HUES48 (cell line): Measurements from ENCODE around the gene CDS2.

Experiments
- H3K27ac ChIP-seq: one replicate; pipeline ENCODE4 v1.7.0; 2013; ENCODE audit warnings: low read depth, low read length, inconsistent platforms
- H3K27me3 ChIP-seq: 2 replicates; pipeline ENCODE4 v1.6.1; 2013; ENCODE audit warnings: mild to moderate bottlenecking, low read length; ENCODE audit not compliant: control insufficient read depth, insufficient read depth
- H3K36me3 ChIP-seq: 2 replicates; pipeline ENCODE4 v1.6.1; 2013; ENCODE audit warnings: low read length; ENCODE audit not compliant: control insufficient read depth, insufficient read depth
- H3K4me1 ChIP-seq: 2 replicates; pipeline ENCODE4 v1.6.1; 2013; ENCODE audit warnings: mild to moderate bottlenecking, low read length; ENCODE audit not compliant: control insufficient read depth, insufficient read depth
- H3K4me3 ChIP-seq: 2 replicates; pipeline ENCODE4 v1.5.1; 2013; ENCODE audit warnings: mild to moderate bottlenecking, low read depth, low read length
- H3K9ac ChIP-seq: 2 replicates; pipeline ENCODE4 v1.6.1; 2013; ENCODE audit warnings: mild to moderate bottlenecking, low read depth, low read length, moderate library complexity
- H3K9me3 ChIP-seq: 2 replicates; pipeline ENCODE4 v1.6.1; 2013; ENCODE audit warnings: low read length; ENCODE audit not compliant: control insufficient read depth, insufficient read depth

The CDS2 gene

GRCh38 chr20:5126512-5127203 lies at the start of gene CDS2:
Gene CDS2, plus strand, starts transcription at chr20:5127008. Its CDS starts 85 bp downstream, at chr20:5127093.
- Histone ChIP-seq H3K4me3 (peak within 1 kb of the TSS; percentile 82), H3K27me3 (no peaks in the 10 kb centered on the region), H3K9me3 (no peaks in the 10 kb centered on the region), H3K36me3 (no peaks in the 10 kb centered on the region), H3K27ac (peak within 1 kb of the TSS; percentile 77), H3K9ac (peak within 1 kb of the TSS; percentile 79), H3K4me1 (0 out of 2 replicates have a peak, but pooled peaks cover 10% of the 10 kb centered on the region)

GRCh38 chr20:5077761-5078387 lies 48.9 kb upstream of the CDS2 start:
- no peak overlapping the region for H3K27ac ChIP-seq
- no peaks in the 10 kb centered on the region for H3K9me3 ChIP-seq
- H3K4me3 ChIP-seq = no peak overlapping the region
- no peaks in the 10 kb centered on the region for H3K36me3 ChIP-seq
- no peak overlapping the region for H3K9ac ChIP-seq
- peaks cover 7% of the 10 kb centered on the region; the same call in 1 of the 2 replicates for H3K4me1 ChIP-seq
- H3K27me3 ChIP-seq = no peaks in the 10 kb centered on the region

- Histone ChIP-seq H3K36me3 (no peaks in the 10 kb centered on the region), H3K4me3 (no peak overlapping the region), H3K9me3 (no peaks in the 10 kb centered on the region), H3K27ac (no peak overlapping the region), H3K4me1 (peaks cover 7% of the 10 kb centered on the region; the same call in 1 of the 2 replicates), H3K9ac (no peak overlapping the region), H3K27me3 (no peaks in the 10 kb centered on the region)
Measured at GRCh38 chr20:5078399-5078958, 48.3 kb upstream of the CDS2 start.

GRCh38 chr20:5080384-5080877 lies 46.4 kb upstream of the CDS2 start:
- Histone ChIP-seq H3K4me3 (no peak overlapping the region), H3K9ac (no peak overlapping the region), H3K27ac (no peak overlapping the region)

GRCh38 chr20:5085380-5085779 lies 41.4 kb upstream of the CDS2 start:
- no peak overlapping the region for H3K27ac ChIP-seq

More at GRCh38 chr20:5080384-5080877, 46.4 kb upstream of the CDS2 start:
- no peaks in the 10 kb centered on the region for H3K27me3 ChIP-seq
- H3K4me1 ChIP-seq = no peaks in the 10 kb centered on the region
- H3K36me3 ChIP-seq = no peaks in the 10 kb centered on the region
- no peaks in the 10 kb centered on the region for H3K9me3 ChIP-seq

DNA sequence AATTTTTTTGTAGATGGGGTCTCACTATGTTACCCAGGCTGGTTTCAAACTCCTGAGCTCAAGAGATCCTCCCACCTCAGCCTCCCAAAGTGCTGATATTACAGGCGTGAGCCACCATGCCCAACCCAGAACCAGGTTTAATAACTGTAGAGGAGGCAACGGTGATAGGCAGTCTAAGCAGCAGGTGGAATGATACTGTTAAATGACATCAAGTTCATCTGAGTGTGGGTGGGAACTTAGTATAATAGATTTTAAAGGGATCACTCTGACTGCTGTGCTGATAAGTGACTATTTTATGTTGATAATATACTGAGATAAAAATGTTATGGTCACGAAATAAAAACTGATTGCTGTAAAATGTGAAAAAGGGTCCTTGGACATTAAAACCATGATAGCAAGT lies 38.1 kb upstream of the CDS2 start:
- Histone ChIP-seq H3K4me1 (no peaks in the 10 kb centered on the region), H3K27ac (no peak overlapping the region)

More at GRCh38 chr20:5085380-5085779, 41.4 kb upstream of the CDS2 start:
- Histone ChIP-seq H3K4me3 (no peak overlapping the region), H3K27me3 (no peaks in the 10 kb centered on the region), H3K4me1 (no peaks in the 10 kb centered on the region), H3K36me3 (no peaks in the 10 kb centered on the region), H3K9me3 (no peaks in the 10 kb centered on the region), H3K9ac (no peak overlapping the region)

GRCh38 chr20:5090191-5090590 lies 36.6 kb upstream of the CDS2 start:
- Histone ChIP-seq H3K9me3 (no peaks in the 10 kb centered on the region), H3K27ac (no peak overlapping the region), H3K9ac (no peak overlapping the region)

More for the DNA sequence above, 38.1 kb upstream of the CDS2 start:
- Histone ChIP-seq H3K9me3 (no peaks in the 10 kb centered on the region), H3K36me3 (peaks cover 10% of the 10 kb centered on the region; the same call in 1 of the 2 replicates), H3K9ac (no peak overlapping the region), H3K4me3 (no peak overlapping the region), H3K27me3 (no peaks in the 10 kb centered on the region)

GRCh38 chr20:5091902-5092301 lies 34.9 kb upstream of the CDS2 start:
- H3K4me3 ChIP-seq = no peak overlapping the region
- no peaks in the 10 kb centered on the region for H3K4me1 ChIP-seq
- H3K9ac ChIP-seq = no peak overlapping the region
- H3K9me3 ChIP-seq = no peaks in the 10 kb centered on the region
- peaks cover 17% of the 10 kb centered on the region for H3K36me3 ChIP-seq
- no peak overlapping the region for H3K27ac ChIP-seq
- no peaks in the 10 kb centered on the region for H3K27me3 ChIP-seq

More at GRCh38 chr20:5090191-5090590, 36.6 kb upstream of the CDS2 start:
- no peak overlapping the region for H3K4me3 ChIP-seq
- H3K4me1 ChIP-seq = no peaks in the 10 kb centered on the region
- H3K27me3 ChIP-seq = no peaks in the 10 kb centered on the region
- peaks cover 10% of the 10 kb centered on the region; the same call in 1 of the 2 replicates for H3K36me3 ChIP-seq

GRCh38 chr20:5092765-5093339 lies 34.0 kb upstream of the CDS2 start:
- Histone ChIP-seq H3K4me3 (no peak overlapping the region), H3K27ac (no peak overlapping the region), H3K9me3 (no peaks in the 10 kb centered on the region), H3K4me1 (no peaks in the 10 kb centered on the region), H3K27me3 (no peaks in the 10 kb centered on the region), H3K9ac (no peak overlapping the region), H3K36me3 (peaks cover 19% of the 10 kb centered on the region)

DNA sequence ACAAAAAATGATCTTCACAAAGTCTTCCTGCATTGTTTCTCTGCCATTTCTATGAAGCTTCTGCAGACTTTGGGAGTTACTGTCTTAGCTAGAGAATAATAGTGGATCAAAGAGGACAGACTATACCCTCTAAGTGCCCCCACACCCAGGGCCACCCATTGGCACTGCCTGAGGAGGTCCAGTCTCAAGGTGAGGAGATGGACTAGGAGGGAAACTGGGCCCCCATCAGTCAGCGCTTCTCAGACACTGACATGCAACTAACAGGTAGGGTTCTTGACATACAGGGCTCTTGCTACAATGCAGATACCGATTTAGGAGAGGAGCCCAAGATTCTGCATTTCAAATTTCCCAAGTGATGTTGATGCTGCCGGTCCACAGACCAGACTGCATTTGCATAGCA lies 31.4 kb upstream of the CDS2 start:
- Histone ChIP-seq H3K9me3 (no peaks in the 10 kb centered on the region), H3K9ac (no peak overlapping the region), H3K27me3 (no peaks in the 10 kb centered on the region), H3K4me1 (no peaks in the 10 kb centered on the region), H3K4me3 (no peak overlapping the region), H3K36me3 (peaks cover 43% of the 10 kb centered on the region), H3K27ac (no peak overlapping the region)
